HG03469 (cell line): ENCODE results near the gene C7orf57.
A peak's percentile ranks its signal among the peaks of the same experiment; 100 is the strongest.
"Not testable (repeated sequence)": the region's sequence is repeated elsewhere in the genome, so short reads cannot be mapped to it uniquely, and the experiment has no call there.

ENCODE experiments used
- ATAC-seq: cut with Tn5 transposase; IDR thresholded peaks from one replicate; pipeline ENCODE4 v1.9.1; 2021; ENCODE audit warnings: mild to moderate bottlenecking, moderate library complexity, moderate number of reproducible peaks; ENCODE audit not compliant: unreplicated experiment

C7orf57 gene

DNA sequence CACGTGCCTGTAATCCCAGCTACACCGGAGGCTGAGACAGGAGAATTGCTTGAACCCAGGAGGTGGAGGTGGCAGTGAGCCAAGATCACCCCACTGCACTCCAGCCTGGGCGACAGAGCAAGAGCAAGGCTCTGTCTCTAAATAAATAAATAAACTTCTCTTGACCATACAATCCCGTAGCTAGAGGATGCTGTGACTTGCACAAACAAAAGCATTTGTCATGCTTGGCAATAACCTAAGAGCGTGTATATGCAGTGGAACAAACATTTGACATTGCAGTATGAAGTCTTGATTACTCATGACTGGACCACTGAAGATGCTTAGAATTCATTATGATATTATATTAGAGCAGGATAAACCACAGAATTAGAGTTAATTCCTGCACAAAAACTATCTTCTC, 1.4 kb upstream of the C7orf57 start:
- no peak for ATAC-seq

DNA sequence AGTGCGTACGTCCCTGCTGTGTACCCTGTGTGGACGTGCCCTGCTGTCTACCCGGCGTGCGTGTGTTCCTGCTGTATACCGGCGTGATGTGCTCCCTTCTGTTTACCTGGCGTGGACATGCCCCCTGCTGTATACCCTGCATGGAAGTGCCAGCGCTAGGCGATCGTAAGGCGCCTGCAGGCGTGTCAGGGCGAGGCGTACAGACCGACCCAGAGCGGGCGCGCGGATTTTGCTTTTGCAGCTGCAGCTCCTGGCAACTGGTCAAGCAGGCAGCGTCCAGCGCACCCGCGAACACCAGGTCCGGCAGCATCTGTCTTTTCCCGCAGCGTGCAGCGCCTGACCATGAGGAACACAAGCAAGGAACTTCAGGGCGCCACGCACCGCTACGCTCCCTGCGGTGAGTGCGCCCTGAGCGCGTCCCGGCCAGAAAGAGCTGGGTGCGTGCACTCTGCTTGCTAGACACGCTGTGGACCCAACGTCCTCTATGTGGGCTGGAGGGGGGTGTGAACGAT, 680 bp downstream of the C7orf57 start:
- no peak for ATAC-seq

DNA sequence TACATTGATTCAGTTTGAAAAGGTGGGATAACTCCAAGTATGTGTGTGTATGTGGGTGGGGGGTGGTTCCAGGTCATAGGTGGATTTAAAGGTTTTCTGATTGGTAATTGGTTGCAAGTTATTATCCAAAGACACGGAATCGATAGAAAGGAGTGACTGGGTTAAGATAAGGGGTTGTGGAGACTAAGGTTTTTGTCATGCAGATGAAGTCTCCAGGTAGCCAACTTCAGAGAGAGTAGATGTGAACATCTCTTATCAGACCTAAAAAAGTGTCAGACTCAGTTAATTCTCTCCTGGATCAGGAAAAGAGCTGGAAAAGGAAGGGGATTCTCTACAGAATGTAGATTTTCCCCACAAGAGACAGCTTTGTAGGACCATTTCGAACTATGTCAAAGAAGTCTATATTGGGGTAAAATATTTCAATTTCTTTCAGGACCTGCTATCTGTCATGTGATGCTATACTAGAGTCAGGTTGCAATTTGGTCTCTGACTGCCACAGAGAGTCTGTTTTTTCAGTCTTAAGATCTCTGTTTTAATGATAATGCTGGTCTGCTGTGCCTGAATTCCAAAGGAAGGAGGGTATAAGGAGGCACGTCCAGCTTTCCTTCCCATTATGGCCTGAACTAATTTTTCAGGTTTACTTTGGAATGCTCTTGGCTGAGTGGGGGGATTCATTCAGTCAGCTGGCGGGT, 3.6 kb downstream of the C7orf57 start:
- ATAC-seq, result no peak

DNA sequence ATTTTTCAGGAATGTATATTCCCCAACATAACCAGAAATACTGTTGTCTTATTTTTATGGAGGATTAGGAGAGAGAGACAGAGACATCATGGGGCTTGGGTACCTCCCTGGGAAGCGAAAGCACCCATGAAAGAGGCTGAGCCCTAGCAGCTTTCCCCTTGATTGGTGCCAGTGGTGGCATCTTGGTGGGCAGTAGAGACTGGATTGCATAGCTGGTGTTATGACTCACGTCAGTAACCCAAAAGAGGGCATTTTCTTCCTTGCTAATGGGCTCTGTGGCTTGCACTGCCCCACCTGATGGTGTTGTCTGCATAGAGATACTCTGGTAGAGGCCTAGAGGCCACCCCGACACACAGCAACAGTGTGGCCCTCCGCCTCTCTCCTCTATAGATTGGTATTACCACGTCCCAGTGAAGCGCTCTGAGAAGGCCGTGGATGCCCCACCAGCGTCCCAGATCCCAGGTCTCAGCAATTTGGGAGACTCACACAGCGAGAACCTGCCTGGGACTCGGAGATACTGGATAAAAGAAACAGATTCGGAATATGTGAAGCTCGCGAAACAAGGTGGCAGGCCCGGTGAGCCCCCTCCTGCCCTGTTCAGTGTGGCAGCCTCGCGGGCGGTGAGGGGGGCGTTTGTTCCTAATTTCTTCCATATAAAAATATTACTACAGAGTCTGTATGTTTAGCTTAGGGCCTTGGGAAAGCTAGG, 5.8 kb downstream of the C7orf57 start:
- ATAC-seq, result no peak

DNA sequence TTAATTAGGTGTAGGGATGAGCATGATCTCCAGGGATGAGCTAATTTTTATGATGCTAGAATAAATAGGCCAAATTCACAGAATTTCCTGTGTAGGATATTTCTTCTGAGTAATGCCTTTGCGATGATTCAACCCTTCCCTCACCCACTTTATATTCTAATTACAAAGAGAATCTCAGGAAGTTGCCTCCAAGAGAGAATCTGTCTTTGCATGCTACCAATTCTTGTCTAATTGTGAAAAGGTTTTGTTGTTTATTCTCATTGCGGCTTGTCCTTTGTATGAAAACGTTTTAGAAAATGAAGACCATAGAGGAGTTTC, 6.3 kb downstream of the C7orf57 start:
- ATAC-seq, result no peak

DNA sequence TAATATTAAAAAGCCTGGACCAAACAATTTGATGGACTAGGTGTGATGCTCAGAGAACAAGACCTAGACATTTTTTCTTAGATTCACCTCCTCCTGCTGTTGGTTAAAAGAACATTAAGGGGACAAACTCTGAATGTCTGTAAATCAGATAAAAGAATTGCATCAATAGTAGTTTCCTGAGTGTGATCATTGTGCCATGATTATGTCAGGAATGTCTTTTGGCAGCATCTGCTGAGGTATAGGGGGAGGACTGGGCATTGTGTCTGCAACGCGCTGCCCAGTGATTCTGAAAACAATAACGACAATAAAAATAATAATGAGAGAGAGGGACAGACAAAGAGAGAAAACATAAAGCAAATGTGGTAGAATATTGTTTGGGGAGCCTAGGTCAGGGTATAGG, 6.9 kb downstream of the C7orf57 start:
- no peak for ATAC-seq

DNA sequence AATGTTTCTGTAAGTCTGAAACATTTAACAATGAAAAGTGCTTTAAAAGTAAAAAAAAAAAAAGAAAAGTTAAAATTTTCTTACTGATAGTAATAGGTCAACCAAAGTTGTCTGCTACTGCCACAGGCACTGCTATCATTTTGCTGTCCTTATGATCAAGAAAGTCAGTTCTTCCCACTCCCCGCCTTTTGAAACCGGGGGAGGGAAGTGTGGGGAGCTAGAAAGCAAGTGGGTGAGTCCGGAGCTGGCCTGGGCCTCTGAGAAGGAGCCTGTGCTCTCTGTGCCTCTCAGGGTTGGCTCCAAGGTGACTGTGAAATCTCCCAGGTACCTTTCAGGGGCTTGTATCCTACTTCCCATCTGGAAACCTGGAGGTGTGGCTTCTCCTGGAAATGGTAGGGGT, 7.3 kb downstream of the C7orf57 start:
- ATAC-seq, result no peak

DNA sequence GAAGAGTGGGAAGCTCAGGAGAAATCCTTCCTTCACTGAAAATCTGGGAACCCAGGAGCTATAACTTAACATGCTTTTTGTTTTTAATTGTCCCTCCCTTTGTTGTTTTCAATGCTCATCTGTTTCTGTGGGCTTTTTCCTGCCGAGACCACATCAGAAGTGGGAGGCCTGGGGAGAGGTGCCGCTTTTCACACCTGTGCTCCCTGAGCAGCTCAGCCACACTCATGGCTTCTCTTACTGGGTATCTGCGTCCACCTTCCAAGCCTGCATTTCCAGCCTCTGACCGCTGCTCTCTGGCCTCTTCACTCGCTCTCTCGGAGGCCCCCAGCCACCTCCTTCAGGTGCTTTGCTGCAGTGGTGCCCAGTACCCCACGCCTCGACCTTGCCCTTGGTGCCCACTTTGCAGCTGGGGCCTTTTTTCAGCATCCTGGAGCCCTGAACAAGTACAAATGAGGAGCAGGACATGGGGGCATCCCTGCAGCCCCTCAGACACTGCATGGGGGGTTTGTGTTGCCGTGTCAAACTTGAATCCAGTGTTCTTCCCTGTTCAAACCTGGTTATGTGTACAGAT, 9.9 kb downstream of the C7orf57 start:
- no peak for ATAC-seq

DNA sequence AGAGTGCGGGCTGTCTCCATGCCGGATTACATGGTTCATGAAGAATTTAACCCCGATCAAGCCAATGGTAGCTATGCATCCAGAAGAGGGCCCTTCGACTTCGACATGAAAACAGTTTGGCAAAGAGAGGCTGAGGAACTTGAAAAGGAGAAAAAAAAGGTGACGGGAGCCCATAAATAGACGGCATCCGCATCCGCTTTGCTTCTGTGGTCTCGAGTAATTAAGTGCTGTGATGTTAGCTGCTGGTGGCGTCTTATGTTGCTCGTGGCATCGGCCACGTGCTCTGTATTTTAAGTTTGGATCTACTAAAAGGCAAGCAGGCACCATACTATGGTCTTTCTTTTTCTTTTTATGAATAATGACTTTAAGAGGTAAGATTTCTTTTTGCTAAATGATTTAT, 11.1 kb downstream of the C7orf57 start:
- ATAC-seq, result no peak

DNA sequence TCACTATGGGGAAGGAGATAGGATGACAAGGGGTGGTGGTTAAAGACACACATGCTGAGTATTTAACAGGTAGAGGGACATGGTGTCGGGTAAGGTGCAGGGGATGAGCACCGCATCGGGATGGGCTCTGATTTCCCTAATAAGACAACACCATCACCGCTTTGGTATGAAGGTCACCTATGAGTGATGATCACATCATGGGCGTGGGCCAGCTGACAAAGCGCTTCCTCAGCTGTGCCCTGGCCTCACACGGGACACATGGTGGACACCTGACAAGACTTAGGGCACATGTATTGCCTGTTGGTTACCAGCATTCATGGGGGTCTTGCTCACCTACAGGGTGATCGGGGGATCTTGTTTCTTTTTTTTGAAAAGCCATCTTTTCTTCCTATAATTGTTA, 12.8 kb downstream of the C7orf57 start:
- ATAC-seq, result no peak

DNA sequence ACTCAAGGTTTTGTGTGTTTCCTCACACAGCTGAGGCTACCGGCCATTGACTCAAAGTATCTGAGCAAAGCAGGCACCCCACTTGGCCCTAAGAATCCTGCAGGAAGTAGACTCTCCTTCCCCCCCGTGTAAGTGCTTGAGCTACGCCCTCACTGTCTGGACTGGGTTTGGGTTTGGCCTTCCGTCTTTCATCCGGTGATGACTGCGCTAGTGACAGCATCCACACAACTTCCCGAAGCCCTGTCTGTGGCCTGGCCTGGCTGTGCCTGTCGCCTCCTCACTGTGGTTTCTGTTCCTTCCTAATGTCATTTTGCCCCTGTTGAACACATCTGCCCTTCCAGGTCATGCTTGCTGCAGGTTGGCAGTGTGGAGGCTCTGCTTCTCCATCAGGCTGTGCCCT, 14.5 kb downstream of the C7orf57 start:
- no peak for ATAC-seq

DNA sequence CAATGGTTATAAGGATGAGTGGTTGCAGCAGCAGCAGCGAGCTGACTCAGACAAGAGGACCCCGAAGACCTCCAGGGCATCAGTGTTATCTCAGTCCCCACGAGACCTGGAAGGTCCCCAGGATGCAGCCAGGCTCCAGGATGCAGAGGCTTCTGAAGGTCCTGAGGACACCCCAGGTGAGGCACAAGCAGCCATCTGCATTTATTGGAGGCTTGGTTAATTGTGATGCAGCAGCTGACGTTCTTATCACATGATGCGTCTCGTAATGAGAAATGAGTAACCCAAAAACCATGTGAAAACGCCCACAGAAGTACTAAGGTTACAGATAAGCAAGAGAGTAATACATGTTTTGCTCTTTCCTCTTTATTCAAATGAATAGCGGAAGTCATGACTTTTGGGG, 17.4 kb downstream of the C7orf57 start:
- ATAC-seq, result peak; percentile 63

DNA sequence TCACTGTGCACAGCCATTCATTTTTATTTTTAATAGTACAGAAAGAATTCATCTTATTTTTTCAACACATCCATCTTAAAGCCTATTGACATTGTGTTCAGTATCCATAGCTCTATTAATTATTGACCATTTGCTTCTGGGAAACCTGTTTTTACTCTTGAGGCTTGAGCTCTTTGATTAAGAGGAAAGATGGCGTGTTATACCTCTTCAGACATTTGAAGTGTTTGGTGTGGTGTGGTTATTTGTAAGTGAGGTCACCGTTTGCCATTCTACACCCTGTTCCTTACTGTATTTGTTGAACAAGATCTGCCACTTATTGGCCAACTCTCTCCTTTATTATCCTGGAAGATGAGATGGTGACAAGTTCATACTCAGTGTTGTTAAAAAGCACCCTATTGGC, 18.4 kb downstream of the C7orf57 start:
- no peak for ATAC-seq

DNA sequence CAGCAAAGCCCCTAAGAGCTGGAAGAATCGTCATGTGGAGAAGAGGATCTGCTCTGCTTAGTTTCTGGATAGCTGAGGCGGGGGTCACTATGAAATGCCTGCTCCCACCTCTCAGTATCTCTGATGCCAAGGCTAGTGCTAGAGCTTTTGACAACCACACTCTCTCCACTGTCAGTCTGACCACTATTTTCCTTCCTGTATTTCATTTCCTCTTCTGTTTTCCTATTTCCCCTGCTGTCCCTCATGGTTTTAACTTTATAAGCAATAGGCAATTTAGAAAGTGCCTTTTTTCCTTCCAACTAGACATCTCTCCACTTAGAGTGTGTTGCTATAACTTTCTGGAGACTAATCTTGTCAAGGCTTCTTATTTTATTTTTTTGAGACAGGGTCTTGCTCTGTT, 23.6 kb downstream of the C7orf57 start:
- ATAC-seq, result no peak

DNA sequence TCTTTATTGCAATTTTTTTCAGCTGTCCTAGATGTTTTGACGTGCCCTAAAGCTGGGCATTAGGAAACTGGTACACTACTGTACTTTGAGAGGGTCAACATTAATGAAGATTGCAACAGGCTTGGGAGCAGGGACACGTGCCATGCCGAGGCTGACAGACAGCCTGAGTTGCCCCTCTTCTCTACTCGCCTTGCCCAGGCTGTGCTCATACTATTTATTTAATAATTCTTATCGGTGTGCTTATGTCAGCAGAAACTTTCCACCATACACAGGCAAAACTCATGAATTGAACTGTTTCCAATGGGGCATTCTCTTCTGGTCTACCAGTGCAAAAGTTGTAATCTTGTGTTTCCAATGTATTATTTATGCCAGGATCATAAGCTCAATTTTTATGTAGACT, 24.4 kb downstream of the C7orf57 start:
- no peak for ATAC-seq

DNA sequence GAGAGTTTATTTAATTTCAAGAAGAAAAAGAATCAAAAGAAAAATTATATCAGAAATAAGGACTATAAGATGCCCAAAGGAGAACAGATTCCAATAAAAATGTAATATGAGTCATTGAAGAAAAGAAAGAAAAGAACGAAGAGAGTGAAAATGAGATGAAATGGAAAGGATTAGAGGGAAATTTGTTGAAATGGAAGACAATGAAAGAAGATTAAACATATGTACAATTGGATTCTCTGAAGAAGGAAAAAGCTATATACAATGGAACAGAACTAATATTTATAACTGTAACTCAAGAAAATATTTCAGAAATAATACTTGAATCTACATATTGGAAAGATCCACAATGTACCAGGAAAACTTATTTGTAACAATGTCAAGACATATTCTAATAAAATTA, 28.6 kb downstream of the C7orf57 start:
- ATAC-seq, result no peak

DNA sequence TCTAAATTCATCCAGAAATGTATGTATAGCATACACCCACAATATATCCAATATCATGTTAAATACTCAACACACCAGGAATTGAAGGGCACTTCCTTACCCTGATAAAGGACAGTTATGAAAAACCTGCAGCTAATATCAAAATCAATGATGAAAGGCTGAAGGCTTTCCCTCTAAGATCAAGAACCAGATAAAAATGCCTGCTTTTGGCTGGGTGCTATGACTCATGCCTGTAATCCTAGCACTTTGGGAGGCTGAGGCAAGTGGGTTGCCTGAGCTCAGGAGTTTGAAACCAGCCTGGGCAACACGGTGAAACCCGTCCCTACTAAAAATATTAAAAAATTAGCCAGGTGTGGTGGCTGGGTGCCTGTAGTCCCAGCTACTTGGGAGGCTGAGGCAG, 32.1 kb downstream of the C7orf57 start:
- ATAC-seq, result no peak

DNA sequence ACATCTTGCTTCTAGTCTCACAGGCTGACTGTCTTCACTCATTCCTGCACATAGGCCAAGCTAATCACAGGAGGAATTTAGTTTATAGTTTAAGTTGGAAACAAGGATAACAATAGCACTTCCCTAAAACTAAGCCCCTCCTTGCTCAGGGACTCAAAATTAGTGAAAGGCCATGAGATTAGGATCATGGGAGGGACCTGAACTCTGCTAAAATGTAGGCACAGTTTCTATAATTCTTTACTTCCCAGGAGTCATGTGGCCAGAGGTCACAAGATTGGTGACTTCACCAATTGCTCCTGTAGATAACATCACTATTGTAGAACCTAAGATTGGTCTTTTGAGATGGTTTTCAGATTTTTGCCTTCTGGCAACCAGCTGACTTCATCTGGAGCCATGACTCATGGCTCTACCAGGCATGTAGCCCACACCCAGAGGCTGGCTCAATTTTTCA, 38.9 kb downstream of the C7orf57 start:
- no peak for ATAC-seq

DNA sequence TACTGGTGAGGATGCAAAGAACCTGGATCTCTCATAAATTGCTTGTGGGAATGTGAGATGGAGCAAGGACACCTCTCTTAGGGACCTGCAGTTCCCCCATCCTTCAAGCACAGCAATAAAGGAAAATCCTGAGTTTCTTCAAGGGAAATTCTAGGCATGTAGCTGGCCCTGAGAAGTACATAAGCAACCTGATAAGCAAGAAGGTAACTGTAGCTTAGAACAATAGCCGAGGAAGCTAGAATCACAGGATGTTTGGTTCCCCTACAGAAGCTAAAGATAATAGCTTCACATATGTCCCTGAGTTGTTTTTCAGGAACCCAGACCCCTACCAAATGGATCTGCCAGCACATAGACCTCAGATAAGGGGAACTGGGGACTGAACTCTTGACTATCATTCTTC, 42.1 kb downstream of the C7orf57 start:
- no peak for ATAC-seq

DNA sequence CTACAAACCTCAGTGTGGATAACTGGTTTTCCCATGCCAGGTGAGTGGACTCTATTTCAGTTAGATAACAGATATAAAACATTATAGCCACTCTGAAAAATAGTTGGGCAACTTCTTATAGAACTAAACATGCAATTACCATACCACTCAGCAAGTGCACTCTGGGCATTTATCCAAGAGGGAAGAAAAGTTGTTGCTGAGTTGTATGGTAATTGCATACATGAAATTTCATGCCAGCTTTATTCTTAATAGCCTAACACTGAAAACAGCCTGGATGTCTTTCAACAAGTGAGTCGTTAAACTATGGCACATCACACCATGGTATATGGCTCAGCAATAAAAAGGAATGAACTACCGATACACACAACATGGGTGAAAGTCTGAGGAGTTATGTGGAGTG, 43.1 kb downstream of the C7orf57 start:
- ATAC-seq, result no peak

DNA sequence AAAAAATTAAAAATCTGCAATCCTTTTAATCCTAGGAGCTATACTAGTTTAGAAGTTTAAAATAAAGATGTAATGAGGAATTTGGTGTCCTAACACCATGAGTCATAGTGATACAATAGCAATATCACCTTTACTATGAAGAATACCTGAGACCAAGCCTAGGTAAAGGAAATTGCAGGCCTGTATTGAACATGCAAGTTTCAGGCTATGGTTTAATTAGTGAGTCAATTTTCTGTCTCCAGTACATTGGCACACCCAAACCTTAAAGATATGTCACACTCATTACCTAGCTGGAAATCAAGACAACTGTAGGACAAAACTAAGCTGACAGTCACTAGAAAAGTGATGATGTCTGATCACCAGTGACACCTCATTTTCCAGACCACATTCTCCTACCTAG, 47.0 kb downstream of the C7orf57 start:
- not testable (repeated sequence) for ATAC-seq

DNA sequence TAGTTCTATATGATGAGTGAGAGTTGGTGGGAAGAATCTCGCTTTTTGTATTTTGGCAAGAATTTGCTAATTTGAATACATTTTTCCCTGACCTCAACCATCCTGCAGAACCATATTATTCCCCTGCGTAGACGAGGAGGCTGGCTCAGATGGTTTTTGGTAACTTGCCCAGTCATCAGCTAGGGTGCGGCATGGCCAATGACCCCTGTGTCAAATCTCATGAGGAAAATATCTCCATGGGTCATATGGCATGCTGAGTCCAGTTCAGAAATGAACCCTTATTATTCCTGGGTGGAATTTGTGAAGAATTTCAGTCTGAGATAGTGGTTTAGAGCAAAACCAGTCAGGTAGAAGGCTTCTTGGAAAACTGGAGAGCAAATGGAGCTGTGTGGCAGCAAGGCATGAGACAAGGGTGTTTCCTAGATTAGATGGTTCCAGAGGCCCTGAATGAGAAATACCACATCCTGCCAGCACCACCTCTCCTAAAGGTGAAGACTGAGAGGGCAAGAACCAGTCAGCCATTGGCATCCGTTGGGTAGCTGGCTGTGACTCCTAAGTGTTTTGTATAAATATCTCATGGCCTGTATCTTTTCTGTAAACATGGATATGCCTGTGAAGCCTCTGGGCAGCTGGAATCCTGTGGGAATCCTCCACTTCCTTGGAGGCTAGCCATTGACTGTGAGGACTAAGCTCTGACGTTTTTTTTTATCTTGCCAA, 47.9 kb downstream of the C7orf57 start:
- ATAC-seq, result no peak
